ENCODE measurements around the gene HMGXB4. TPM values are rescaled to one million over a fixed set of nuclear protein-coding genes. Genes with fewer than 3 reads are reported as not detected.
"Not testable (repeated sequence)": the region's sequence is repeated elsewhere in the genome, so short reads cannot be mapped to it uniquely, and the experiment has no call there.

HMGXB4 gene
- total and polyA plus RNA-seq, 2 donors from 2014 or later: 3.7 to 17.3 TPM

DNA sequence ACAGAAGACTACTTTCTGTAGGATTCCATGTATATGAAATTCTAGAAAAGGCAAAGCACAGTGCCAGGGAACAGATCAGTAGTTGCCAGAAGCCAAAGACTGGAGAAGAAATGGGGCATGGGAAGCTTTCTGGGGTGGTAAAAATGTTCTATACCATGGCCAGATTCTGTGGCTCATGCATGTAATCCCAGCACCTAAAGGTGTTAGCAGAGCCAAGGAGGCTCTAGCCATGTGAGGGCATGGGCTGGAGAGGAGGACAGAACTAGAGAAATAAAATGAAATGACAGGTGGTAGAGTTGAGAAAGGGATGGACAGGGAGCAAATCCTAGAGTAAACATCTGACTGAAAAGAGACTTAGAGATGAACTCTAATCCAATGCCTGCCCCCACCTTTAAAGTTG lies 26.9 kb upstream of the HMGXB4 start:
- FAIRE-seq (no peak), DNase-seq (no peak)
- Histone ChIP-seq H3K36me3 (ENCODE audit: control insufficient read depth in 2 of 3, insufficient read depth in 3 of 3, low read length in 3 of 3) (no peaks in the 10 kb centered on the region), H3K4me1 (ENCODE audit: control insufficient read depth in 2 of 3, insufficient read depth in 2 of 3, low read depth in 1 of 3, low read length in 3 of 3) (no peaks in the 10 kb centered on the region), H3K9me3 (ENCODE audit: control insufficient read depth in 2 of 3, insufficient read depth in 1 of 3, low read length in 3 of 3) (peaks cover 0 to 2% (median 0%) of the 10 kb centered on the region in 3 donors), H3K4me3 (ENCODE audit: low read length in 3 of 3) (no peak overlapping the region), H3K27ac (ENCODE audit: low read depth in 2 of 2, low read length in 2 of 2) (no peak overlapping the region), H3K9ac (ENCODE audit: low read length in 3 of 3) (no peak overlapping the region), H3K27me3 (ENCODE audit: control insufficient read depth, insufficient read depth, low read length) (no peaks in the 10 kb centered on the region)
- no peak for TF ChIP-seq CTCF (IDR thresholded peaks at IDR 0.05; ENCODE audit: borderline replicate concordance, extremely low read depth, insufficient read depth)
- intact Hi-C loops (cut with DNase I): no loop called here

DNA sequence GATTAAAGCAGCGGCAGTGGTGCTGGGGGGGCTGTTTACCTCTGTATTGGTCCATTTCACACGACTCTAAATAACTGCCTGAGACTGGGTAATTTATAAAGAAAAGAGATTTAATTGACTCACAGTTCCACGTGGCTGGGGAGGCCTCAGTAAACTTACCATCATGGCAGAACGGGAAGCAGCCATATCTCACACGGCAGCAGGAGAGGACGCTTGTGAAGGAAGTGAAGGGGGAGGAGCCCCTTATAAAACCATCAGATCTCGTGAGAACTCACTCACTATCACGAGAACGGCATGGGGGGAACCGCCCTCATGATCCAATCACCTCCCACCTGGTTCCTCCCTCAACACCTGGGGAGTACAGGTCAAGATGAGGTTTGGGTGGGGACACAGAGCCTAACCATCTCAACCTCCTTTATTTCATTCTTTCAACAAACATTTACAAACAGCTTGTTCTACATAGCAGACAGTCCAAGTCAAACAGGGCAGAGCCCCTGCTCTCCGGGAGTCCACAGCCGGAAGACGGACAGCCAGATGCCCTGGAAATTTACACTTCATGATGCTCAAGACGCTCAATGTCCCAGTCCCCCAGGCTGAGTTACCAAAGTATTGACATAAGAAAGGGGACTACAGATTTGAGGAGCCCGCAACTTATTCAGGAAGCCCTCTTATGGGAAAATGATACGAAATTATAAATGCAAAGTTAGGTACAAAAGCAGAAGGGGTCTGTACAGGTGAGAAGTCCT lies 26.3 kb upstream of the HMGXB4 start:
- Histone ChIP-seq H3K27me3 (ENCODE audit: control insufficient read depth, insufficient read depth, low read length) (no peaks in the 10 kb centered on the region), H3K9me3 (ENCODE audit: control insufficient read depth in 2 of 3, insufficient read depth in 1 of 3, low read length in 3 of 3) (peaks cover 0 to 2% (median 0%) of the 10 kb centered on the region in 3 donors), H3K27ac (ENCODE audit: low read depth in 2 of 2, low read length in 2 of 2) (no peak overlapping the region), H3K4me3 (ENCODE audit: low read length in 3 of 3) (peak overlapping the region in 1 of 3 donors; percentile 12), H3K4me1 (ENCODE audit: control insufficient read depth in 2 of 3, insufficient read depth in 2 of 3, low read depth in 1 of 3, low read length in 3 of 3) (no peaks in the 10 kb centered on the region), H3K36me3 (ENCODE audit: control insufficient read depth in 2 of 3, insufficient read depth in 3 of 3, low read length in 3 of 3) (no peaks in the 10 kb centered on the region), H3K9ac (ENCODE audit: low read length in 3 of 3) (no peak overlapping the region)
- TF ChIP-seq CTCF (IDR thresholded peaks at IDR 0.05; ENCODE audit: borderline replicate concordance, extremely low read depth, insufficient read depth): no peak
- no peak for FAIRE-seq
- intact Hi-C loops (cut with DNase I): no loop called here
- DNase-seq: no peak

DNA sequence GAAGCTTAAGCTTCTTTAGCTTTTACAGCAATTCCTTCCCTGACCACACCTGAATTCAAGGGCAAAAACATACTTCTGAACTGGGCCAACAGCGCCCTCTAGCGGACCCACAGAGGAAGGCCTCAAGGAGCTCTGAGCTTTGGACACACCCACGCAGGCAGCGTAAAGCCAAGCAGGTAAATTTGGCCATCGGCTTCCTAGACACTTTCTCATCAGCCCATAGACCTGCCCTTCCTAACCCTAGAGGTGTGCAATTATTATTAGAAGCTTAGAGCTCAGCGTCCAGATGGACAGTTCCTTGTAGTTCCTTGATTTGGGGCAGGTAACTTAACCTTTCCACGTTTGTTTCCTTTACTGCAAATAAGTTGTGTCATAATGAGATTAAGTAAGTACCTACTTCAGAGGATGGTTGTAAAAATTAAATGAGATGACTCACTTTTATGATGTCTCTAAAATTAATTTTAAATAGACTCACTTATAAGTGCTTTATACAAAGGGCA lies 25.7 kb upstream of the HMGXB4 start:
- no peak for FAIRE-seq
- Histone ChIP-seq H3K27me3 (ENCODE audit: control insufficient read depth, insufficient read depth, low read length) (no peaks in the 10 kb centered on the region), H3K27ac (ENCODE audit: low read depth in 2 of 2, low read length in 2 of 2) (no peak overlapping the region)

GRCh38 chr22:35238749-35239148 lies 18.5 kb upstream of the HMGXB4 start:
- H3K9me3 ChIP-seq (ENCODE audit: control insufficient read depth in 2 of 3, insufficient read depth in 1 of 3, low read length in 3 of 3); DNase-seq; H3K27ac ChIP-seq (ENCODE audit: low read depth in 2 of 2, low read length in 2 of 2); H3K9ac ChIP-seq (ENCODE audit: low read length in 3 of 3); H3K27me3 ChIP-seq (ENCODE audit: control insufficient read depth, insufficient read depth, low read length); H3K4me1 ChIP-seq (ENCODE audit: control insufficient read depth in 2 of 3, insufficient read depth in 2 of 3, low read depth in 1 of 3, low read length in 3 of 3); H3K4me3 ChIP-seq (ENCODE audit: low read length in 3 of 3); H3K36me3 ChIP-seq (ENCODE audit: control insufficient read depth in 2 of 3, insufficient read depth in 3 of 3, low read length in 3 of 3); intact Hi-C loops (cut with DNase I); FAIRE-seq: not testable (repeated sequence)

More for the DNA sequence above, 25.7 kb upstream of the HMGXB4 start:
- TF ChIP-seq CTCF (IDR thresholded peaks at IDR 0.05; ENCODE audit: borderline replicate concordance, extremely low read depth, insufficient read depth): peak; percentile 81
- H3K9ac ChIP-seq (ENCODE audit: low read length in 3 of 3): no peak overlapping the region
- peaks cover 0 to 2% (median 0%) of the 10 kb centered on the region in 3 donors for H3K9me3 ChIP-seq (ENCODE audit: control insufficient read depth in 2 of 3, insufficient read depth in 1 of 3, low read length in 3 of 3)
- no peaks in the 10 kb centered on the region for H3K4me1 ChIP-seq (ENCODE audit: control insufficient read depth in 2 of 3, insufficient read depth in 2 of 3, low read depth in 1 of 3, low read length in 3 of 3)
- intact Hi-C loops (cut with DNase I): no loop called here
- H3K36me3 ChIP-seq (ENCODE audit: control insufficient read depth in 2 of 3, insufficient read depth in 3 of 3, low read length in 3 of 3): no peaks in the 10 kb centered on the region
- DNase-seq: peak; percentile 78 to 87 (median 78)
- H3K4me3 ChIP-seq (ENCODE audit: low read length in 3 of 3): no peak overlapping the region

GRCh38 chr22:35244507-35244906 lies 12.8 kb upstream of the HMGXB4 start:
- FAIRE-seq; intact Hi-C loops (cut with DNase I); H3K9me3 ChIP-seq (ENCODE audit: control insufficient read depth in 2 of 3, insufficient read depth in 1 of 3, low read length in 3 of 3); DNase-seq; H3K27ac ChIP-seq (ENCODE audit: low read depth in 2 of 2, low read length in 2 of 2); H3K4me1 ChIP-seq (ENCODE audit: control insufficient read depth in 2 of 3, insufficient read depth in 2 of 3, low read depth in 1 of 3, low read length in 3 of 3); H3K9ac ChIP-seq (ENCODE audit: low read length in 3 of 3); H3K4me3 ChIP-seq (ENCODE audit: low read length in 3 of 3); H3K36me3 ChIP-seq (ENCODE audit: control insufficient read depth in 2 of 3, insufficient read depth in 3 of 3, low read length in 3 of 3); H3K27me3 ChIP-seq (ENCODE audit: control insufficient read depth, insufficient read depth, low read length): not testable (repeated sequence)

Measured in kidney (tissue), 14 donors.